GM12878 (cell line): ENCODE data around the gene LMO7. TPM values are rescaled to one million over a fixed set of nuclear protein-coding genes. Genes with fewer than 3 reads are reported as not detected.

Experiments
- ATF2 ChIP-seq: IDR thresholded peaks from 2 replicates; pipeline ENCODE4 v1.6.1; 2012; ENCODE audit warnings: low read length, inconsistent platforms
- GATAD2B ChIP-seq: fragments of 450-650 bp; conservative IDR thresholded peaks from 2 replicates; pipeline ENCODE4 v1.6.1; 2017; ENCODE audit warnings: low read depth, mild to moderate bottlenecking, moderate library complexity
- JUND ChIP-seq: IDR thresholded peaks from 2 replicates; pipeline ENCODE4 v1.6.1; 2012; ENCODE audit warnings: low read depth, mild to moderate bottlenecking, low read length, improper control_type of control experiment, moderate library complexity
- NFYB ChIP-seq: IDR thresholded peaks from 2 replicates; pipeline ENCODE4 v1.6.1; 2011; ENCODE audit warnings: low read depth, mild to moderate bottlenecking, low read length, improper control_type of control experiment, moderate library complexity; ENCODE audit not compliant: insufficient read depth
- PML ChIP-seq: IDR thresholded peaks from 2 replicates; pipeline ENCODE4 v1.6.1; 2012; ENCODE audit warnings: low read length, inconsistent platforms
- POU2F2 ChIP-seq: IDR thresholded peaks from 3 replicates; pipeline ENCODE4 v1.6.1; 2011; ENCODE audit warnings: low read depth, mild to moderate bottlenecking, low read length, borderline replicate concordance
- TARDBP ChIP-seq: IDR thresholded peaks from 2 replicates; pipeline ENCODE4 v1.6.1; 2016; ENCODE audit warnings: borderline replicate concordance
- USF2 ChIP-seq: IDR thresholded peaks from 2 replicates; pipeline ENCODE4 v1.6.1; 2011; ENCODE audit warnings: low read depth, low read length, improper control_type of control experiment, borderline replicate concordance
- ZNF217 ChIP-seq: fragments of 450-650 bp; IDR thresholded peaks from 2 replicates; pipeline ENCODE4 v1.6.1; 2017; ENCODE audit warnings: antibody characterized with exemption, mild to moderate bottlenecking
- polyA plus RNA-seq, 11 experiments: library from polyadenylated mRNA; depleted of rRNA in 4 of 11; unstranded in 6 of 11; stranded (reverse) in 5 of 11; fragments of >200 nt; fragmentation: Nextera tagmentation in 4 of 11; fragmentation: Illumina TruSeq in 1 of 11; extraction: Ambion mirVana in 4 of 11; extraction: Trizol in 1 of 11; gene quantifications; 1 replicate in 1 of 11; 2 replicates in 10 of 11; pipeline versions ENCODE4 v1.2.1 to v1.2.3, GENCODE V29; 2011 to 2016; ENCODE audit warnings: inconsistent platforms in 2 of 11, missing spikeins in 2 of 11, low read depth in 1 of 11
- total RNA-seq, 4 experiments: library from RNA; depleted of rRNA in 3 of 4; stranded (reverse); fragments of >200 nt in 3 of 4; fragmentation: Illumina TruSeq in 1 of 4; extraction: Trizol in 1 of 4; gene quantifications; 2 replicates each; pipeline versions ENCODE4 v1.2.1 to v1.2.3, GENCODE V29; 2013 to 2021

The LMO7 gene
- total and polyA plus RNA-seq, 10 of the 15 experiments (the other 5 are each of a cell fraction or from before 2014, with no cell fraction given) = 8.5 to 67.8 (median 36.8) TPM

- TF ChIP-seq NFYB (no peak), POU2F2 (no peak), PML (no peak), USF2 (no peak), ZNF217 (no peak), GATAD2B (no peak), ATF2 (no peak), JUND (no peak), TARDBP (no peak)
Observed at GRCh38 chr13:75908141-75908540, 272.0 kb downstream of the LMO7 start (continued).

Other genes starting within 250 kb of the LMO7 start
- 29.1 and 30.5 TPM in 2 replicates for gene TBC1D4, start 154.2 kb upstream of the LMO7 start, total RNA-seq (2014; rRNA removed)
- gene TBC1D4, start 154.2 kb upstream of the LMO7 start, total RNA-seq (2014; rRNA removed; fragmentation: Illumina TruSeq; extraction: Trizol) = 31.9 and 32.0 TPM in 2 replicates
- gene TBC1D4, start 154.2 kb upstream of the LMO7 start, total RNA-seq (2021) = 38.0 and 38.6 TPM in 2 replicates
- gene TBC1D4, start 154.2 kb upstream of the LMO7 start, polyA plus RNA-seq (2011; rRNA removed) = 18.4 and 19.5 TPM in 2 replicates
- gene TBC1D4, start 154.2 kb upstream of the LMO7 start, polyA plus RNA-seq (2014; fragmentation: Illumina TruSeq; extraction: Trizol) = 30.4 and 33.3 TPM in 2 replicates
- gene TBC1D4, start 154.2 kb upstream of the LMO7 start, polyA plus RNA-seq (2014; fragmentation: Nextera tagmentation; extraction: Ambion mirVana) = 10 to 100 TPM; 11.0 to 11.9 TPM
- 26.4 and 27.3 TPM in 2 replicates for gene TBC1D4, start 154.2 kb upstream of the LMO7 start, polyA plus RNA-seq (2014; rRNA removed)
- gene TBC1D4, start 154.2 kb upstream of the LMO7 start, polyA plus RNA-seq (2016; fragmentation: Nextera tagmentation; extraction: Ambion mirVana) = 10 to 100 TPM; 23.3 to 24.6 TPM
- gene COMMD6, start 98.5 kb upstream of the LMO7 start, total RNA-seq (2014; rRNA removed) = 133 and 169 TPM in 2 replicates
- gene COMMD6, start 98.5 kb upstream of the LMO7 start, total RNA-seq (2014; rRNA removed; fragmentation: Illumina TruSeq; extraction: Trizol) = 197 and 220 TPM in 2 replicates
- 142 and 145 TPM in 2 replicates for gene COMMD6, start 98.5 kb upstream of the LMO7 start, total RNA-seq (2021)
- 344 and 345 TPM in 2 replicates for gene COMMD6, start 98.5 kb upstream of the LMO7 start, polyA plus RNA-seq (2011; rRNA removed)
- 145 and 158 TPM in 2 replicates for gene COMMD6, start 98.5 kb upstream of the LMO7 start, polyA plus RNA-seq (2014; fragmentation: Illumina TruSeq; extraction: Trizol)
- 100 to 1,000 TPM; 473 to 509 TPM for gene COMMD6, start 98.5 kb upstream of the LMO7 start, polyA plus RNA-seq (2014; fragmentation: Nextera tagmentation; extraction: Ambion mirVana)
- gene COMMD6, start 98.5 kb upstream of the LMO7 start, polyA plus RNA-seq (2014; rRNA removed) = 127 and 146 TPM in 2 replicates
- gene COMMD6, start 98.5 kb upstream of the LMO7 start, polyA plus RNA-seq (2016; fragmentation: Nextera tagmentation; extraction: Ambion mirVana) = 100 to 1,000 TPM; 297 to 312 TPM
- gene UCHL3, start 86.5 kb upstream of the LMO7 start, total RNA-seq (2014; rRNA removed) = 54.4 and 66.5 TPM in 2 replicates
- gene UCHL3, start 86.5 kb upstream of the LMO7 start, total RNA-seq (2014; rRNA removed; fragmentation: Illumina TruSeq; extraction: Trizol) = 86.1 and 93.4 TPM in 2 replicates
- gene UCHL3, start 86.5 kb upstream of the LMO7 start, total RNA-seq (2021) = 52.5 and 54.8 TPM in 2 replicates
- 52.5 and 73.1 TPM in 2 replicates for gene UCHL3, start 86.5 kb upstream of the LMO7 start, polyA plus RNA-seq (2011; rRNA removed)
- 114 and 148 TPM in 2 replicates for gene UCHL3, start 86.5 kb upstream of the LMO7 start, polyA plus RNA-seq (2014; fragmentation: Illumina TruSeq; extraction: Trizol)
- gene UCHL3, start 86.5 kb upstream of the LMO7 start, polyA plus RNA-seq (2014; fragmentation: Nextera tagmentation; extraction: Ambion mirVana) = 100 to 1,000 TPM; 163 to 166 TPM
- gene UCHL3, start 86.5 kb upstream of the LMO7 start, polyA plus RNA-seq (2014; rRNA removed) = 65.9 and 82.5 TPM in 2 replicates
- gene UCHL3, start 86.5 kb upstream of the LMO7 start, polyA plus RNA-seq (2016; fragmentation: Nextera tagmentation; extraction: Ambion mirVana) = 100 to 1,000 TPM; 176 to 179 TPM